Esophagus squamous epithelium (tissue), 5 donors: ENCODE results near the gene DNAH1. TPM values are rescaled to one million over a fixed set of nuclear protein-coding genes. Genes with fewer than 3 reads are reported as not detected.
A peak's percentile ranks its signal among the peaks of the same experiment; 100 is the strongest.

ENCODE experiments used
- DNase-seq: peaks from one replicate; lab custom pipeline; 2025; lab: John Stamatoyannopoulos, UW
- H3K27ac ChIP-seq, 4 donors: fragments of 200-600 bp; sonication (generic); one replicate each; pipeline ENCODE4 v1.5.1; 2016 to 2019; ENCODE audit warnings: mild to moderate bottlenecking in 1 of 4
- H3K27me3 ChIP-seq, 4 donors: fragments of 200-600 bp; sonication (generic); 1 replicate in 3 of 4; 2 replicates in 1 of 4; pipeline versions ENCODE4 v1.5.1 to v1.6.0; 2017 to 2021; ENCODE audit warnings: antibody characterized with exemption in 1 of 4
- H3K36me3 ChIP-seq, 3 donors: fragments of 200-600 bp; sonication (generic); one replicate each; pipeline ENCODE4 v1.5.1; 2016 to 2019
- H3K4me1 ChIP-seq, 3 donors: fragments of 200-600 bp; sonication (generic); one replicate each; pipeline ENCODE4 v1.5.1; 2017 to 2019
- H3K4me3 ChIP-seq, 4 donors: fragments of 200-600 bp; sonication (generic); 1 replicate in 3 of 4; 2 replicates in 1 of 4; pipeline ENCODE4 v1.5.1; 2016 to 2019; ENCODE audit warnings: mild to moderate bottlenecking in 2 of 4, moderate library complexity in 1 of 4
- H3K9me3 ChIP-seq, 3 donors: fragments of 200-600 bp; sonication (generic); one replicate each; pipeline ENCODE4 v1.5.1; 2016 to 2019
- CTCF ChIP-seq, 6 experiments: fragments of 450-650 bp in 4 of 6; fragments of 200-600 bp in 2 of 6; sonication (generic) in 2 of 6; IDR thresholded peaks; one replicate each; pipeline ENCODE4 v1.5.1; 2016 to 2019; ENCODE audit warnings: antibody characterized with exemption in 6 of 6, mild to moderate bottlenecking in 4 of 6, moderate library complexity in 4 of 6
- POLR2A ChIP-seq, 4 donors: fragments of 450-650 bp; IDR thresholded peaks; one replicate each; pipeline ENCODE4 v1.6.1; 2017; ENCODE audit warnings: antibody characterized with exemption in 4 of 4, mild to moderate bottlenecking in 4 of 4, moderate library complexity in 3 of 4
- WGBS, 2 donors: methylation state at CpG; one replicate each; pipeline ENCODE4 v1.1.5; 2018; 5-methylcytosine and 5-hydroxymethylcytosine counted together
- intact Hi-C: fragments of 100-400 bp; cut with DNase I; formaldehyde crosslinking; loops from one replicate; pipeline ENCODE4 v1.15.0; 2022
- small RNA-seq, 4 donors: library from RNA; depleted of rRNA; stranded (forward); fragments of <200 nt; gene quantifications; one replicate each; pipeline ENCODE3, GENCODE V24; 2016
- total RNA-seq, 4 donors: library from RNA; depleted of rRNA; stranded (reverse); fragments of >200 nt; gene quantifications; one replicate each; pipeline ENCODE4 v1.1.0, GENCODE V29; 2016
- donor health status: DM: yes; HTN: yes; CAD: no.

The DNAH1 gene
- total RNA-seq, 4 donors from 2014 or later = 1.3 to 5.9 (median 1.9) TPM

- TF ChIP-seq CTCF (IDR thresholded peaks at IDR 0.05) = no peak
- no peak for TF ChIP-seq POLR2A (IDR thresholded peaks at IDR 0.05)
- intact Hi-C loops = no loop called here
- H3K4me3 ChIP-seq = no peak overlapping the region
- WGBS, 2 donors = 83 to 94% methylated on average over 2 of the region's 4 CpGs
- no peak for DNase-seq
- no peaks in the 10 kb centered on the region for H3K9me3 ChIP-seq
- H3K4me1 ChIP-seq = peaks cover 3 to 15% (median 5%) of the 10 kb centered on the region in 3 donors
- H3K36me3 ChIP-seq = no peaks in the 10 kb centered on the region
- no peaks in the 10 kb centered on the region for H3K27me3 ChIP-seq
- H3K27ac ChIP-seq = no peak overlapping the region
Observed at GRCh38 chr3:52446042-52446441, 129.9 kb downstream of the DNAH1 start.

- H3K27ac ChIP-seq = no peak overlapping the region
- no peaks in the 10 kb centered on the region for H3K9me3 ChIP-seq
- DNase-seq = no peak
- no peak overlapping the region for H3K4me3 ChIP-seq
- TF ChIP-seq CTCF (IDR thresholded peaks at IDR 0.05) (peak in 5 of 6 experiments; percentile 99 to 100 (median 99)), POLR2A (IDR thresholded peaks at IDR 0.05) (no peak)
- intact Hi-C loops = no loop called here
- peaks cover 3 to 15% (median 5%) of the 10 kb centered on the region in 3 donors for H3K4me1 ChIP-seq
- no peaks in the 10 kb centered on the region for H3K27me3 ChIP-seq
- H3K36me3 ChIP-seq = no peaks in the 10 kb centered on the region
- 0% methylated on average over 2 to 6 of the region's 13 CpGs for WGBS, 2 donors
Observed at GRCh38 chr3:52446631-52447511, 130.8 kb downstream of the DNAH1 start.

GRCh38 chr3:52447512-52448355 lies 131.6 kb downstream of the DNAH1 start:
- no peaks in the 10 kb centered on the region for H3K27me3 ChIP-seq
- no peaks in the 10 kb centered on the region for H3K36me3 ChIP-seq
- no peak overlapping the region for H3K4me3 ChIP-seq
- TF ChIP-seq CTCF (IDR thresholded peaks at IDR 0.05) = no peak
- intact Hi-C loops = no loop called here
- H3K27ac ChIP-seq = no peak overlapping the region
- peaks cover 3 to 15% (median 5%) of the 10 kb centered on the region in 3 donors for H3K4me1 ChIP-seq
- no peaks in the 10 kb centered on the region for H3K9me3 ChIP-seq
- 65 to 80% methylated on average over 7 to 9 of the region's 12 CpGs for WGBS, 2 donors
- DNase-seq = no peak

Small RNA genes lying within 50 kb of the gene (small RNA-seq; reads per million reads assigned to genes)
- gene MIR135A1 (0 reads per million in 4 donors), gene MIRLET7G (673 to 1,463 (median 723) reads per million in 4 donors)

Other genes starting within 250 kb of the DNAH1 start
- 10 to 100 TPM in 1 of 4 donors, 1 to 10 TPM in 3; 2.7 to 10.3 (median 4.8) TPM for gene POC1A, start 161.9 kb upstream of the DNAH1 start, total RNA-seq
- 10 to 100 TPM; 28.3 to 45.5 (median 35.1) TPM for gene ALAS1, start 118.2 kb upstream of the DNAH1 start, total RNA-seq
- not detected for gene TLR9, start 90.7 kb upstream of the DNAH1 start, total RNA-seq
- gene TWF2, start 77.2 kb upstream of the DNAH1 start, total RNA-seq = 10 to 100 TPM; 31.6 to 74.9 (median 55.7) TPM
- 10 to 100 TPM in 3 of 4 donors, 1 to 10 TPM in 1; 3.2 to 25.6 (median 12.3) TPM for gene PPM1M, start 70.6 kb upstream of the DNAH1 start, total RNA-seq
- 10 to 100 TPM; 42.7 to 58.7 (median 52.9) TPM for gene WDR82, start 37.7 kb upstream of the DNAH1 start, total RNA-seq
- 1 to 10 TPM; 4.5 to 8.0 (median 7.5) TPM for gene GLYCTK, start 28.5 kb upstream of the DNAH1 start, total RNA-seq
- 10 to 100 TPM; 51.0 to 75.5 (median 56.2) TPM for gene BAP1, start 93.7 kb downstream of the DNAH1 start, total RNA-seq
- gene PHF7, start 94.3 kb downstream of the DNAH1 start, total RNA-seq = 1 to 10 TPM; 1.0 to 7.1 (median 4.5) TPM
- 1 to 10 TPM in 3 of 4 donors, under 1 TPM in 1; 0.34 to 9.8 (median 3.4) TPM for gene SEMA3G, start 128.8 kb downstream of the DNAH1 start, total RNA-seq
- 1 to 10 TPM in 1 of 4 donors, not detected in 3; 4.1 TPM for gene TNNC1, start 137.7 kb downstream of the DNAH1 start, total RNA-seq
- 10 to 100 TPM; 33.6 to 82.2 (median 40.6) TPM for gene NISCH, start 139.3 kb downstream of the DNAH1 start, total RNA-seq
- 10 to 100 TPM in 3 of 4 donors, 1 to 10 TPM in 1; 5.6 to 69.4 (median 32.3) TPM for gene STAB1, start 179.0 kb downstream of the DNAH1 start, total RNA-seq
- gene NT5DC2, start 217.5 kb downstream of the DNAH1 start, total RNA-seq = 10 to 100 TPM; 58.9 to 79.5 (median 70.2) TPM
- gene UQCC5, start 220.3 kb downstream of the DNAH1 start, total RNA-seq = 1 to 10 TPM in 3 of 4 donors, under 1 TPM in 1; 0.32 to 5.1 (median 1.9) TPM